Measurements from ENCODE around the gene VEGFA.

Gene VEGFA

DNA sequence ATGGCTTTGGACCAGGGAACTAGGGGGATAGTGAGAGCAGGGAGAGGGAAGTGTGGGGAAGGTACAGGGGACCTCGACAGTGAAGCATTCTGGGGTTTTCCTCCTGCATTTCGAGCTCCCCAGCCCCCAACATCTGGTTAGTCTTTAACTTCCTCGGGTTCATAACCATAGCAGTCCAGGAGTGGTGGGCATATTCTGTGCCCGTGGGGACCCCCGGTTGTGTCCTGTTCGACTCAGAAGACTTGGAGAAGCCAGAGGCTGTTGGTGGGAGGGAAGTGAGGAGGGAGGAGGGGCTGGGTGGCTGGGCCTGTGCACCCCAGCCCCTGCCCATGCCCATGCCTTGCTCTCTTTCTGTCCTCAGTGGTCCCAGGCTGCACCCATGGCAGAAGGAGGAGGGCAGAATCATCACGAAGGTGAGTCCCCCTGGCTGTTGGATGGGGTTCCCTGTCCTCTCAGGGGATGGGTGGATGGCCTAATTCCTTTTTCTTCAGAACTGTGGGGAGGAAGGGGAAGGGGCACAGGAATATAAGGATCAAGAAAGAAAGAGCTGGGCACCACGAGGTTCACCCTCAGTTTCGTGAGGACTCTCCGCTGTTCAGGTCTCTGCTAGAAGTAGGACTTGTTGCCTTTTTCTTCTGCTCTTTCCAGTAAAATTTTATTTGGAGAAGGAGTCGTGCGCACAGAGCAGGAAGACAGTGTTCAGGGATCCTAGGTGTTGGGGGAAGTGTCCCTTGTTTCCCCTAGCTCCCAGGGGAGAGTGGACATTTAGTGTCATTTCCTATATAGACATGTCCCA lies 4.2 kb downstream of the VEGFA start:
- no peak for FAIRE-seq

DNA sequence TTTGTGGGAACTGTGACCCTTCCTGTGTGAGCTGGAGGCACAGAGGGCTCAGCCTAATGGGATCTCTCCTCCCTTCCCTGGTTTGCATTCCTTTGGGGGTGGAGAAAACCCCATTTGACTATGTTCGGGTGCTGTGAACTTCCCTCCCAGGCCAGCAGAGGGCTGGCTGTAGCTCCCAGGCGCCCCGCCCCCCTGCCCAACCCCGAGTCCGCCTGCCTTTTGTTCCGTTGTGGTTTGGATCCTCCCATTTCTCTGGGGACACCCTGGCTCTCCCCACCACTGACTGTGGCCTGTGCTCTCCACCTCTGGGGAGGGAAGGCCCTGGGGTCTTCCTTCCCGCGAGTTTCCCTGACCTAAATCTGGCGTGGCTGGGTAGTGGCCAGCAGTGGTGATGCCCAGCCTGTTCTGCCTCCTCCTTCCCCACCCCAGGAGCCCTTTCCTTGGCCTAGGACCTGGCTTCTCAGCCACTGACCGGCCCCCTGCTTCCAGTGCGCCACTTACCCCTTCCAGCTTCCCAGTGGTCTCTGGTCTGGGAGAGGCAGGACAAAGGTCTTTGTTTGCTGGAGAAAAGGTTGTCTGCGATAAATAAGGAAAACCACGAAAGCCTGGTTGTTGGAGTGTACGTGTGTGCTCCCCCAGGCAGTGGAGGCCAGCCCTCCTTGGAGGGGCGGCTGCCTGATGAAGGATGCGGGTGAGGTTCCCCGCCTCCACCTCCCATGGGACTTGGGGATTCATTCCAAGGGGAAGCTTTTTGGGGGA lies 4.9 kb downstream of the VEGFA start:
- FAIRE-seq, result no peak

DNA sequence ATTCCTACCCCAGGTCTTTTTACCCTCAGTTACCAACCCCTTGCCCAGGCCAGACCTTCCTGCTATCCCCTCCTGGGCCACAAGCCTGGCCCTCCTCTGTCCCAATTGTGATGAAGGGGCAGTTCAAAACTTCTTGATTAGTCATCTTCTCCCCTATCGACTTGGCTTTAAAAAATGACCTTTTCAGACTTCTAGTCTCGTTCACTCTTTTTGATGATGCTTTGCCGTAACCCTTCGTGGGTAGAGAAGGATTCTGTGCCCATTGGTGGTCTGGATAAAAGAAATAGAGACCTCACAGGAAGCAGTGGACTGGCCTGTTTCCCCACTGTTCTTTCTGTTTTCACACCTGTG lies 5.5 kb downstream of the VEGFA start:
- FAIRE-seq, result no peak

DNA sequence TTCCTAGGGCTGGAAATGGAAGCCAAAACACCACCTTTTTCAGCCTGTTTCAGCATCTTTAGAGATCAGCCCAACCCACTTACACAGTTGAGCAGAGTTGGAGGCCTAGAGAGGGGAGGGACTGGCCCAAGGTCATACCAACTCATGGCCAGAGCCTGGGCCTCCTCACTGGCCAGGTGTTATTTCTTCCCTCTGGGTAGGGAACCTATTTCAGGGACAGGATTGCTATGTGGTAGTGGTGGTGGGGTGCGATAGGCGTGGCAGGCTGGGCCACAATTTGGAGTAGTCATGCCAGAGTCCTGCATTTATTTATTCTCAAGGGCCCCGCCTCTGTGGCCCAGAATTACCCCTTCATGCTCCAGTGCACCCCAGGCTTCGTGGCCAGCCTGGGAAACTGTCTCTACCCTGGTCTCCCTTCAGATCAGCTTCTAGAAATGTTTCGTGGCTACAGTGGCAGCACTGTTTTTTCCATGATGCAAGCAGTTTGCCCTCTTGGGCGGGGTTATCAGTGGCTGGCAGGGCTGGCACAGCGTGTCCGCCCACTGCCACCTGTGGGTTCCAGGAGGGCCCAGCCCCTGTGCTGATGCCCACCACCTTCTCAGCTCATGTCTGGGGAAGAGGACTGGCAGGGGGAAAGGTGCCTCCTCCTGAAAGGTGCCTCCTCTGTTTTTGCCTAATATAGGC lies 6.2 kb downstream of the VEGFA start:
- FAIRE-seq, result no peak

DNA sequence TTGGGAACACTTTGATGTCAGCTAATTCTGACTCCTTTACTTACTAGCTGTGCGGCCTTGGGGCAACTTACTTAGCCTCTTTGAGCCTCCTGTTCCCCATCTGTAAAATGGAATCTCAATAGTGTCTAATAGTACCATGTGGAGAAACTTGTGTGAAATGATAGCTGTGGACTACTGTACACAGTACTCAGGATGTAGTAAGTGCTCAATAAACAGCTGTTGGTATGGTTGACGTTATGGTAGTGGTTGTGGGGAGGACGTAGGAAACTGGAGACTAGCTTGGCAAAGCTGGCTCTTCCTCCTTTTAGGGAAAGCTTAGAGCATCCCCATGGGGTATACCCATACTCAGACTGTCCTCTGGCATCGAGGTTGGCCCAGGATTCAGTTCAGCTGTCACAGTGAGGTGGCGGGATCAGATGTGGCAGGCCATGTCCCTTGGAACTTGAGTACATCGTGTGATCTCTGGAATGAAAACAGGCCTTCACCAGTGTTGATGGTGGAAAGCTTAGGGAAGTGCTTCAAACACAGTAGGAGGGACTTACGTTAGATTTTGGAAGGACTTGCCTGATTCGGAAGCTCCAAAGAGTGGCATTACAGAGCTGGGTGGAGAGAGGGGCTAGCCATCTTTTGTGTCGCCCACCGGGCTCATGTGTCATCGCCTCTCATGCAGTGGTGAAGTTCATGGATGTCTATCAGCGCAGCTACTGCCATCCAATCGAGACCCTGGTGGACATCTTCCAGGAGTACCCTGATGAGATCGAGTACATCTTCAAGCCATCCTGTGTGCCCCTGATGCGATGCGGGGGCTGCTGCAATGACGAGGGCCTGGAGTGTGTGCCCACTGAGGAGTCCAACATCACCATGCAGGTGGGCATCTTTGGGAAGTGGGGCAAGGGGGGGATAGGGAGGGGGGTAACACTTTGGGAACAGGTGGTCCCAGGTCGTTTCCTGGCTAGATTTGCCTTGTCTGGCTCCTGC lies 7.1 kb downstream of the VEGFA start:
- no peak for FAIRE-seq

DNA sequence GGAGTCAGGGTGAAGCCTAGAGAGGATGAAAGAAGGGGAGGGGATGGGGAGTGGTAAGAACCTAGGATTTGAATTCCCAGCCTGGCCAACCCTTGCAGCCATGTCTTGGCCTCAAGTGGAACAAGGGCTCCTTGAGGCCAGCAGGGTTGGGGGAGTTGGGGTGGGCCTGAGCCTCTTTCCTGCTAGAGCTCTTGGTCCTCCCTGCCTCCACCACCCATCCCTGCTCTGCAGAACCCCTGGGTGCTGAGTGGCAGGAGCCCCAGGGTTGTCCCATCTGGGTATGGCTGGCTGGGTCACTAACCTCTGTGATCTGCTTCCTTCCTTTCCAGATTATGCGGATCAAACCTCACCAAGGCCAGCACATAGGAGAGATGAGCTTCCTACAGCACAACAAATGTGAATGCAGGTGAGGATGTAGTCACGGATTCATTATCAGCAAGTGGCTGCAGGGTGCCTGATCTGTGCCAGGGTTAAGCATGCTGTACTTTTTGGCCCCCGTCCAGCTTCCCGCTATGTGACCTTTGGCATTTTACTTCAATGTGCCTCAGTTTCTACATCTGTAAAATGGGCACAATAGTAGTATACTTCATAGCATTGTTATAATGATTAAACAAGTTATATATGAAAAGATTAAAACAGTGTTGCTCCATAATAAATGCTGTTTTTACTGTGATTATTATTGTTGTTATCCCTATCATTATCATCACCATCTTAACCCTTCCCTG lies 8.3 kb downstream of the VEGFA start:
- no peak for FAIRE-seq

DNA sequence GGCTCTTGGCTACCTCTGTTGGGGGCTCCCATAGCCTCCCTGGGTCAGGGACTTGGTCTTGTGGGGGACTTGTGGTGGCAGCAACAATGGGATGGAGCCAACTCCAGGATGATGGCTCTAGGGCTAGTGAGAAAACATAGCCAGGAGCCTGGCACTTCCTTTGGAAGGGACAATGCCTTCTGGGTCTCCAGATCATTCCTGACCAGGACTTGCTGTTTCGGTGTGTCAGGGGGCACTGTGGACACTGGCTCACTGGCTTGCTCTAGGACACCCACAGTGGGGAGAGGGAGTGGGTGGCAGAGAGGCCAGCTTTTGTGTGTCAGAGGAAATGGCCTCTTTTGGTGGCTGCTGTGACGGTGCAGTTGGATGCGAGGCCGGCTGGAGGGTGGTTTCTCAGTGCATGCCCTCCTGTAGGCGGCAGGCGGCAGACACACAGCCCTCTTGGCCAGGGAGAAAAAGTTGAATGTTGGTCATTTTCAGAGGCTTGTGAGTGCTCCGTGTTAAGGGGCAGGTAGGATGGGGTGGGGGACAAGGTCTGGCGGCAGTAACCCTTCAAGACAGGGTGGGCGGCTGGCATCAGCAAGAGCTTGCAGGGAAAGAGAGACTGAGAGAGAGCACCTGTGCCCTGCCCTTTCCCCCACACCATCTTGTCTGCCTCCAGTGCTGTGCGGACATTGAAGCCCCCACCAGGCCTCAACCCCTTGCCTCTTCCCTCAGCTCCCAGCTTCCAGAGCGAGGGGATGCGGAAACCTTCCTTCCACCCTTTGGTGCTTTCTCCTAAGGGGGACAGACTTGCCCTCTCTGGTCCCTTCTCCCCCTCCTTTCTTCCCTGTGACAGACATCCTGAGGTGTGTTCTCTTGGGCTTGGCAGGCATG lies 9.2 kb downstream of the VEGFA start:
- no peak for FAIRE-seq

DNA sequence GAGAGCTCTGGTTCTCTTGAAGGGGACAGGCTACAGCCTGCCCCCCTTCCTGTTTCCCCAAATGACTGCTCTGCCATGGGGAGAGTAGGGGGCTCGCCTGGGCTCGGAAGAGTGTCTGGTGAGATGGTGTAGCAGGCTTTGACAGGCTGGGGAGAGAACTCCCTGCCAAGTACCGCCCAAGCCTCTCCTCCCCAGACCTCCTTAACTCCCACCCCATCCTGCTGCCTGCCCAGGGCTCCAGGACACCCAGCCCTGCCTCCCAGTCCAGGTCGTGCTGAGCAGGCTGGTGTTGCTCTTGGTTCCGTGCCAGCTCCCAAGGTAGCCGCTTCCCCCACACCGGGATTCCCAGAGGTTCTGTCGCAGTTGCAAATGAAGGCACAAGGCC lies 9.8 kb downstream of the VEGFA start:
- FAIRE-seq, result no peak

DNA sequence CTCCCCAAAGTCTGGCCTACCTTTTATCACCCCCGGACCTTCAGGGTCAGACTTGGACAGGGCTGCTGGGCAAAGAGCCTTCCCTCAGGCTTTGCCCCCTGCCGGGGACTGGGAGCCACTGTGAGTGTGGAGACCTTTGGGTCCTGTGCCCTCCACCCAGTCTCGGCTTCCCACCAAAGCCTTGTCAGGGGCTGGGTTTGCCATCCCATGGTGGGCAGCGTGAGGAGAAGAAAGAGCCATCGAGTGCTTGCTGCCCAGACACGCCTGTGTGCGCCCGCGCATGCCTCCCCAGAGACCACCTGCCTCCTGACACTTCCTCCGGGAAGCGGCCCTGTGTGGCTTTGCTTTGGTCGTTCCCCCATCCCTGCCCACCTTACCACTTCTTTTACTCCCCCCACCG lies 10.3 kb downstream of the VEGFA start:
- FAIRE-seq, result no peak

DNA sequence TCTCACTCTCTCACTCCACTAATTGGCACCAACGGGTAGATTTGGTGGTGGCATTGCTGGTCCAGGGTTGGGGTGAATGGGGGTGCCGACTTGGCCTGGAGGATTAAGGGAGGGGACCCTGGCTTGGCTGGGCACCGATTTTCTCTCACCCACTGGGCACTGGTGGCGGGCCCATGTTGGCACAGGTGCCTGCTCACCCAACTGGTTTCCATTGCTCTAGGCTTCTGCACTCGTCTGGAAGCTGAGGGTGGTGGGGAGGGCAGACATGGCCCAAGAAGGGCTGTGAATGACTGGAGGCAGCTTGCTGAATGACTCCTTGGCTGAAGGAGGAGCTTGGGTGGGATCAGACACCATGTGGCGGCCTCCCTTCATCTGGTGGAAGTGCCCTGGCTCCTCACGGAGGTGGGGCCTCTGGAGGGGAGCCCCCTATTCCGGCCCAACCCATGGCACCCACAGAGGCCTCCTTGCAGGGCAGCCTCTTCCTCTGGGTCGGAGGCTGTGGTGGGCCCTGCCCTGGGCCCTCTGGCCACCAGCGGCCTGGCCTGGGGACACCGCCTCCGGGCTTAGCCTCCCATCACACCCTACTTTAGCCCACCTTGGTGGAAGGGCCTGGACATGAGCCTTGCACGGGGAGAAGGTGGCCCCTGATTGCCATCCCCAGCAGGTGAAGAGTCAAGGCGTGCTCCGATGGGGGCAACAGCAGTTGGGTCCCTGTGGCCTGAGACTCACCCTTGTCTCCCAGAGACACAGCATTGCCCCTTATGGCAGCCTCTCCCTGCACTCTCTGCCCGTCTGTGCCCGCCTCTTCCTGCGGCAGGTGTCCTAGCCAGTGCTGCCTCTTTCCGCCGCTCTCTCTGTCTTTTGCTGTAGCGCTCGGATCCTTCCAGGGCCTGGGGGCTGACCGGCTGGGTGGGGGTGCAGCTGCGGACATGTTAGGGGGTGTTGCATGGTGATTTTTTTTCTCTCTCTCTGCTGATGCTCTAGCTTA lies 11.2 kb downstream of the VEGFA start:
- FAIRE-seq, result no peak

DNA sequence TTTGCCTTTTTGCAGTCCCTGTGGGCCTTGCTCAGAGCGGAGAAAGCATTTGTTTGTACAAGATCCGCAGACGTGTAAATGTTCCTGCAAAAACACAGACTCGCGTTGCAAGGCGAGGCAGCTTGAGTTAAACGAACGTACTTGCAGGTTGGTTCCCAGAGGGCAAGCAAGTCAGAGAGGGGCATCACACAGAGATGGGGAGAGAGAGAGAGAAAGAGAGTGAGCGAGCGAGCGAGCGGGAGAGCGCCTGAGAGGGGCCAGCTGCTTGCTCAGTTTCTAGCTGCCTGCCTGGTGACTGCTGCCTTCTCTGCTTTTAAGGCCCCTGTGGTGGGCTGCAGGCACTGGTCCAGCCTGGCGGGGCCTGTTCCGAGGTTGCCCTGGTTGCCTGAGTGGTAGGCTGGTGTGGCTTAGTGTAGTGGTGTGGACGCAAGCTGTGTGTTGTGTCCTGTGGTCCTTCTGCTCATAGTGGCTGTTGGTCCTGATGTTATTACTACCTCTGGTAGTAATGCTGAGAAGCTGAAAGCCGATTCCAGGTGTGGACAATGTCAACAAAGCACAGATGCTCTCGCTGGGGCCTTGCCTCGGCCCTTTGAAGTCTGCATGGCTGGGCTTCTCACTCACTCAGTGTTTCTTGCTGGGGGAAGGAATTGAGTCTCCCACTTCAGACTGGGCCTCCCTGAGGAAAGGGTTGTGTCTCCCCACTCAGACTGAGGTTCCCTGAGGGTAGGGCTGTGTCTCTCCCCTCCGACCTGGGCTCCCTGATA lies 12.1 kb downstream of the VEGFA start:
- no peak for FAIRE-seq

DNA sequence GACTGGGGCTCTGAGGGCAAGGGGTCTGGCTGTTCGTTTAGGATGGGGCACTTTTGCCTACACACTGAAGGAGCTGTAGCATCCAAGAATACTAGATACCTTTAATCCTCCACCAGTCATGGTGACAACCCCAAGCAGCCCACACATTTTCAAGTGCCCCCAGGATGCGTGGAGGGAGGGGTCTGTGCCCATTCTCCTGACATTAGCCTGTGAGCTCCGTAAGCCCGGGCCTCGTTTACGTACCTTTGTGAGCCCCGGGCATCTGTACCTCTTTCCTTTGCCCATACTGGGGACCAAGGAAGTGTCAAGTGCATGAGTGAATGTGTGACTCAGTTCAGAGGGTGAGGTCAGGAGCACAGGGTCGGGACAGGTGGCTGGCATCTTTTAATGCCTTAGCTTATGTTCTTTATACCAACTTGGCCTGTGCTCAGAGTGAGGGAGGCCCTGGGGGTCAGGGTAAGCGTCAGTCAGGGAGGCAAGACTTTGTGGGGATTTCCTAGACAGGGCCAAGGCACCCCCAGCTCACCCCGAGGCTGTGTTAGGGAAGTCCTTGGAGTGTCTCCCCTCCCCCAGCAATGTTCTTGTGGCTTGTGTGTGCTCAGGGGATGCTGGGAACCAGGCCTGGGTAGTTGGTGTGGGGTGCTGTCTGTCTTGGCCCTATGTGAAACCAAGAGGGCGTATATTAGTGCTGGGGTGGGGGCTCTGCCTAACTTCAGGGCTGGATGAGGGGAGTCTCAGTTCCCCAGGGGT lies 12.9 kb downstream of the VEGFA start:
- FAIRE-seq, result no peak

DNA sequence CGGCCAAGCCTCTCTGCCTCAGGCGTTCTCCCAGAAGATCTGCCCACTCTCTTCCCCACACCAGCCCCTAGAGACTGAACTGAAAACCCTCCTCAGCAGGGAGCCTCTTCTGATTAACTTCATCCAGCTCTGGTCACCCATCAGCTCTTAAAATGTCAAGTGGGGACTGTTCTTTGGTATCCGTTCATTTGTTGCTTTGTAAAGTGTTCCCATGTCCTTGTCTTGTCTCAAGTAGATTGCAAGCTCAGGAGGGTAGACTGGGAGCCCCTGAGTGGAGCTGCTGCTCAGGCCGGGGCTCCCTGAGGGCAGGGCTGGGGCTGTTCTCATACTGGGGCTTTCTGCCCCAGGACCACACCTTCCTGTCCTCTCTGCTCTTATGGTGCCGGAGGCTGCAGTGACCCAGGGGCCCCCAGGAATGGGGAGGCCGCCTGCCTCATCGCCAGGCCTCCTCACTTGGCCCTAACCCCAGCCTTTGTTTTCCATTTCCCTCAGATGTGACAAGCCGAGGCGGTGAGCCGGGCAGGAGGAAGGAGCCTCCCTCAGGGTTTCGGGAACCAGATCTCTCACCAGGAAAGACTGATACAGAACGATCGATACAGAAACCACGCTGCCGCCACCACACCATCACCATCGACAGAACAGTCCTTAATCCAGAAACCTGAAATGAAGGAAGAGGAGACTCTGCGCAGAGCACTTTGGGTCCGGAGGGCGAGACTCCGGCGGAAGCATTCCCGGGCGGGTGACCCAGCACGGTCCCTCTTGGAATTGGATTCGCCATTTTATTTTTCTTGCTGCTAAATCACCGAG lies 14.2 kb downstream of the VEGFA start:
- no peak for FAIRE-seq

DNA sequence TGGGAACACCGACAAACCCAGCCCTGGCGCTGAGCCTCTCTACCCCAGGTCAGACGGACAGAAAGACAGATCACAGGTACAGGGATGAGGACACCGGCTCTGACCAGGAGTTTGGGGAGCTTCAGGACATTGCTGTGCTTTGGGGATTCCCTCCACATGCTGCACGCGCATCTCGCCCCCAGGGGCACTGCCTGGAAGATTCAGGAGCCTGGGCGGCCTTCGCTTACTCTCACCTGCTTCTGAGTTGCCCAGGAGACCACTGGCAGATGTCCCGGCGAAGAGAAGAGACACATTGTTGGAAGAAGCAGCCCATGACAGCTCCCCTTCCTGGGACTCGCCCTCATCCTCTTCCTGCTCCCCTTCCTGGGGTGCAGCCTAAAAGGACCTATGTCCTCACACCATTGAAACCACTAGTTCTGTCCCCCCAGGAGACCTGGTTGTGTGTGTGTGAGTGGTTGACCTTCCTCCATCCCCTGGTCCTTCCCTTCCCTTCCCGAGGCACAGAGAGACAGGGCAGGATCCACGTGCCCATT lies 15.3 kb downstream of the VEGFA start:
- FAIRE-seq, result no peak

DNA sequence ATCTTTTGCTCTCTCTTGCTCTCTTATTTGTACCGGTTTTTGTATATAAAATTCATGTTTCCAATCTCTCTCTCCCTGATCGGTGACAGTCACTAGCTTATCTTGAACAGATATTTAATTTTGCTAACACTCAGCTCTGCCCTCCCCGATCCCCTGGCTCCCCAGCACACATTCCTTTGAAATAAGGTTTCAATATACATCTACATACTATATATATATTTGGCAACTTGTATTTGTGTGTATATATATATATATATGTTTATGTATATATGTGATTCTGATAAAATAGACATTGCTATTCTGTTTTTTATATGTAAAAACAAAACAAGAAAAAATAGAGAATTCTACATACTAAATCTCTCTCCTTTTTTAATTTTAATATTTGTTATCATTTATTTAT lies 15.9 kb downstream of the VEGFA start:
- FAIRE-seq, result no peak

DNA sequence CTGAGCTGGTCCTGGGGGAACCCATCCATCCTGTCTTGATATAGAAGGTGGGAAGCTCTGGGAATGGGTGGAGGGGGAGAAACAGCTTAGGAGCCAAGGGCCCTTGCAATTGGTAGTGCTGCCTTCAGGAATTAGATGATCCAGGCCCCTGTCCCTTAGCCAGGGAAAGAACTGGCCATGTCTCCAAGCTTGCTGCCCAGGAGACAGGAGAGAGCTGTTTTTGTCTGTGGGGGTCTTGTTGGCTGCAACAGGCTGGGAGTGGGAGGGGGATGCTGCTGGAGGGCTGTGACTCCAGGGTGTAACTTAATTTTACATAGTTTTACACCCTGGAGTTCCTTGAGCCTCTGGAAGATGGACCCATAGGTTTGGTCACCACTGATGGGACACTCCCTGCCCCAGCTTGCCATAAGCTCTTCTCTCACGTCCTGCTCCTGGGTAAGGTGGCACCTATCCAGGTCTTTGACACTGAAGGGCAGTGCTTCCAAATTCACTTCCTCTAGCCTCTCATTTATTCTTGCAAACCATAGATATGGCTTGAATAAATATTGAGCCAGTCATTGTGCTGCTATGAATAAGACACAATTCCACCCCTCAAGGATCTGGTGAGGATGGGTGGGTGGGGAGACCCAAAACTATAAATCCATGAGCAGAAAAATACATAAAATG lies 16.8 kb downstream of the VEGFA start:
- no peak for FAIRE-seq

Data from islet of Langerhans (tissue), 1 donor.